IMR-90 (cell line): ENCODE measurements around the gene COL1A1.

Source experiments
- CEBPB ChIP-seq: IDR thresholded peaks from 2 replicates; pipeline ENCODE4 v1.6.1; 2012; ENCODE audit warnings: low read depth, low read length, improper control_type of control experiment
- CTCF ChIP-seq: conservative IDR thresholded peaks from 2 replicates; pipeline ENCODE4 v1.5.1; 2012; ENCODE audit warnings: mild to moderate bottlenecking, low read depth, low read length, improper control_type of control experiment
- FOS ChIP-seq: fragments of 150-350 bp; IDR thresholded peaks from 2 replicates; pipeline ENCODE4 v1.6.1; 2016; ENCODE audit warnings: low read depth, low read length
- MAFK ChIP-seq: IDR thresholded peaks from 2 replicates; pipeline ENCODE4 v1.6.1; 2012; ENCODE audit warnings: low read depth, low read length, improper control_type of control experiment
- MXI1 ChIP-seq: IDR thresholded peaks from 2 replicates; pipeline ENCODE4 v1.6.1; 2012; ENCODE audit warnings: low read depth, mild to moderate bottlenecking, low read length, moderate library complexity, borderline replicate concordance
- NFE2L2 ChIP-seq: fragments of 150-350 bp; IDR thresholded peaks from 2 replicates; pipeline ENCODE4 v1.6.1; 2016; ENCODE audit warnings: low read depth, mild to moderate bottlenecking, low read length
- POLR2A ChIP-seq: IDR thresholded peaks from 2 replicates; pipeline ENCODE4 v1.6.1; 2012; ENCODE audit warnings: mild to moderate bottlenecking, low read depth, low read length
- RAD21 ChIP-seq: IDR thresholded peaks from 2 replicates; pipeline ENCODE4 v1.6.1; 2012; ENCODE audit warnings: low read length, improper control_type of control experiment
- RCOR1 ChIP-seq: IDR thresholded peaks from 2 replicates; pipeline ENCODE4 v1.6.1; 2012; ENCODE audit warnings: mild to moderate bottlenecking, low read length, improper control_type of control experiment; ENCODE audit not compliant: insufficient replicate concordance
- RFX5 ChIP-seq: IDR thresholded peaks from 2 replicates; pipeline ENCODE4 v1.8.0; 2012; ENCODE audit warnings: low read depth, mild to moderate bottlenecking, low read length, moderate library complexity
- SMC3 ChIP-seq: fragments of 150-350 bp; IDR thresholded peaks from 2 replicates; pipeline ENCODE4 v1.6.1; 2016; ENCODE audit warnings: low read depth, mild to moderate bottlenecking, antibody characterized with exemption, low read length, moderate library complexity
- USF2 ChIP-seq: fragments of 150-350 bp; IDR thresholded peaks from 2 replicates; pipeline ENCODE4 v1.6.1; 2017; ENCODE audit warnings: mild to moderate bottlenecking, antibody characterized with exemption, low read length, low read depth

GRCh38 chr17:50239937-50240336 is 38.5 kb upstream of the COL1A1 start:
- TF ChIP-seq CTCF, result no peak
- no peak for TF ChIP-seq POLR2A
- TF ChIP-seq USF2, result no peak
- TF ChIP-seq NFE2L2, result no peak
- no peak for TF ChIP-seq RFX5
- TF ChIP-seq RCOR1, result no peak
- no peak for TF ChIP-seq CEBPB
- TF ChIP-seq MAFK, result no peak
- no peak for TF ChIP-seq RAD21
- TF ChIP-seq FOS, result no peak
- TF ChIP-seq SMC3, result no peak
- no peak for TF ChIP-seq MXI1
